Hepatocyte (in vitro differentiated cells): ENCODE results near the gene GCG. TPM values are rescaled to one million over a fixed set of nuclear protein-coding genes. Genes with fewer than 3 reads are reported as not detected.

Source experiments
- DNase-seq: peaks from one replicate; pipeline ENCODE4 v3.0.0-alpha.2; 2016; ENCODE audit warnings: low spot score
- H2AFZ ChIP-seq: fragments of 200-600 bp; sonication (generic); 2 replicates; pipeline ENCODE4 v1.6.0; 2016; ENCODE audit warnings: antibody characterized with exemption, mild to moderate bottlenecking
- H3K27ac ChIP-seq: fragments of 200-600 bp; sonication (generic); 2 replicates; pipeline ENCODE4 v1.5.1; 2016; ENCODE audit warnings: mild to moderate bottlenecking
- H3K27me3 ChIP-seq: fragments of 200-600 bp; sonication (generic); 2 replicates; pipeline ENCODE4 v1.6.1; 2016
- H3K36me3 ChIP-seq: fragments of 200-600 bp; sonication (generic); replicated peaks from 2 replicates; pipeline ENCODE4 v1.5.1; 2016; ENCODE audit warnings: low read depth; ENCODE audit not compliant: insufficient read depth
- H3K4me1 ChIP-seq: fragments of 200-600 bp; sonication (generic); 2 replicates; pipeline ENCODE4 v1.5.1; 2016; ENCODE audit warnings: mild to moderate bottlenecking, moderate library complexity; ENCODE audit not compliant: insufficient read depth
- H3K4me2 ChIP-seq: fragments of 200-600 bp; sonication (generic); 2 replicates; pipeline ENCODE4 v1.6.0; 2016
- H3K4me3 ChIP-seq: fragments of 200-600 bp; sonication (generic); 2 replicates; pipeline ENCODE4 v1.5.1; 2016; ENCODE audit warnings: mild to moderate bottlenecking
- H3K79me2 ChIP-seq: fragments of 200-600 bp; sonication (generic); 2 replicates; pipeline ENCODE4 v1.6.0; 2017; ENCODE audit warnings: mild to moderate bottlenecking
- H3K9me2 ChIP-seq: fragments of 200-600 bp; sonication (generic); replicated peaks from 2 replicates; pipeline ENCODE4 v1.6.0; 2017; ENCODE audit warnings: mild to moderate bottlenecking; ENCODE audit not compliant: insufficient read depth
- H3K9me3 ChIP-seq: fragments of 200-600 bp; sonication (generic); 2 replicates; pipeline ENCODE4 v1.5.1; 2016; ENCODE audit warnings: low read depth, mild to moderate bottlenecking
- H4K20me1 ChIP-seq: fragments of 200-600 bp; sonication (generic); 2 replicates; pipeline ENCODE4 v1.6.0; 2016; ENCODE audit warnings: mild to moderate bottlenecking; ENCODE audit not compliant: insufficient read depth, poor library complexity, severe bottlenecking
- EZH2 ChIP-seq: fragments of 200-600 bp; sonication (generic); IDR thresholded peaks from 2 replicates; pipeline ENCODE4 v1.6.1; 2016; ENCODE audit warnings: antibody characterized with exemption, mild to moderate bottlenecking, borderline replicate concordance
- EZH2phosphoT487 ChIP-seq: fragments of 200-600 bp; sonication (generic); IDR thresholded peaks from one replicate; pipeline ENCODE4 v1.6.1; 2018; ENCODE audit warnings: antibody characterized with exemption, mild to moderate bottlenecking, low read depth, moderate library complexity; ENCODE audit not compliant: unreplicated experiment, severe bottlenecking
- WGBS: methylation state at CpG from one replicate; pipeline ENCODE4 v1.1.6; 2016; ENCODE audit warnings: low lambda C conversion rate; ENCODE audit errors: missing lambda C conversion rate; 5-methylcytosine and 5-hydroxymethylcytosine counted together
- polyA plus RNA-seq: library from polyadenylated mRNA; unstranded; fragments of >200 nt; fragmentation: Nextera tagmentation; extraction: Ambion mirVana; gene quantifications from 2 replicates; pipeline ENCODE4 v1.2.1, GENCODE V29; 2016
- total RNA-seq: library from RNA; depleted of rRNA; stranded (reverse); fragments of >200 nt; gene quantifications from 2 replicates; pipeline ENCODE4 v1.2.3, GENCODE V29; 2014
- TF ChIP-seq, protein P1 (sequence below): fragments of 200-600 bp; sonication (generic); IDR thresholded peaks from 2 replicates; pipeline ENCODE4 v1.5.1; 2016; ENCODE audit warnings: antibody characterized with exemption, mild to moderate bottlenecking; ENCODE audit not compliant: poor library complexity

Gene GCG
- total and polyA plus RNA-seq, 2 experiments from 2014 or later: 19.8 to 100 TPM

DNA sequence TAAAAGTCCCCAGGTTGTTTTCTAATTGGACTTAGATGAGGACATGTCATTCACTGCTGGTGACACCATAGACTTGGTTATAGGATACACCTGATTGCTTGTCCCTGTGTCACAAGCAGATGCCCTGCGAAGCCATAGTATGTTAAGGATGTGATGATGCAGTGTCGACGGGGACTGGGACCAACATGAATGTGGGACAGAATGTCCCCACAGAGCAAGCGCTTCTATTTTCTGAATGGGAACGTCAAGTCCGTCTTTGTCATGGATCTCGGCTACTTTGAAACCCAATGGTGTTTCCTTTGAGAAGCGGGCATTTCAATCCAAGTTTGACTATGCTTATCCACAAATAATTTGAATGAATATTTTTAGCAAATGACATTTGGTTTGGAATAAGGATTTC, 2.1 kb downstream of the GCG start:
- TF ChIP-seq EZH2phosphoT487 (no peak), EZH2 (no peak)
- TF ChIP-seq, protein P1, sequence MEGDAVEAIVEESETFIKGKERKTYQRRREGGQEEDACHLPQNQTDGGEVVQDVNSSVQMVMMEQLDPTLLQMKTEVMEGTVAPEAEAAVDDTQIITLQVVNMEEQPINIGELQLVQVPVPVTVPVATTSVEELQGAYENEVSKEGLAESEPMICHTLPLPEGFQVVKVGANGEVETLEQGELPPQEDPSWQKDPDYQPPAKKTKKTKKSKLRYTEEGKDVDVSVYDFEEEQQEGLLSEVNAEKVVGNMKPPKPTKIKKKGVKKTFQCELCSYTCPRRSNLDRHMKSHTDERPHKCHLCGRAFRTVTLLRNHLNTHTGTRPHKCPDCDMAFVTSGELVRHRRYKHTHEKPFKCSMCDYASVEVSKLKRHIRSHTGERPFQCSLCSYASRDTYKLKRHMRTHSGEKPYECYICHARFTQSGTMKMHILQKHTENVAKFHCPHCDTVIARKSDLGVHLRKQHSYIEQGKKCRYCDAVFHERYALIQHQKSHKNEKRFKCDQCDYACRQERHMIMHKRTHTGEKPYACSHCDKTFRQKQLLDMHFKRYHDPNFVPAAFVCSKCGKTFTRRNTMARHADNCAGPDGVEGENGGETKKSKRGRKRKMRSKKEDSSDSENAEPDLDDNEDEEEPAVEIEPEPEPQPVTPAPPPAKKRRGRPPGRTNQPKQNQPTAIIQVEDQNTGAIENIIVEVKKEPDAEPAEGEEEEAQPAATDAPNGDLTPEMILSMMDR: no peak
- peaks cover 12% of the 10 kb centered on the region for H3K27me3 ChIP-seq

DNA sequence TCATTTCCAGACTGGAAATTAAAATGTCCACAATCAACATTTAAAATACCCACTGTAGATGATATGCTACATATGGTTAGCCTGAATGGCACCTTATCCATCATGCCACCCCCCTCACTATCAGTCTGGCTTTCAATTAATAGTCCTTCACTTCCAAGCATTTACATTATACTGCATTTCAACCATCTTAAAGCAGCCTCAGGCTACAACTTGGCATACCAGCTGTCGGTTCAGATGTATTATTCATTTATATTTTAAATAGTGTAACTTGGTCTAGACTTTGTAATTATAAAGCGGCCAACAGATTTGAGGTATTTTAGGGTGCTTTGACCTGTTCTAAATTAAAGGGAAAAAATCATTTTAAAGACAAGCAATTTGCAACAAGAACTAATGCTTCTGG, 2.6 kb downstream of the GCG start:
- no peaks in the 10 kb centered on the region for H3K9me3 ChIP-seq
- H2AFZ ChIP-seq: no peak overlapping the region
- WGBS: 67% methylated on average over 2 of the region's 2 CpGs
- no peaks in the 10 kb centered on the region for H3K36me3 ChIP-seq
- H3K79me2 ChIP-seq: no peaks in the 10 kb centered on the region
- H3K27ac ChIP-seq: no peak overlapping the region
- peaks cover 10% of the 10 kb centered on the region for H3K27me3 ChIP-seq
- H4K20me1 ChIP-seq: no peaks in the 10 kb centered on the region
- H3K4me3 ChIP-seq: no peak overlapping the region
- H3K9me2 ChIP-seq: no peaks in the 10 kb centered on the region
- no peaks in the 10 kb centered on the region for H3K4me1 ChIP-seq
- TF ChIP-seq EZH2phosphoT487 (no peak), EZH2 (no peak)
- TF ChIP-seq, protein P1: no peak
- DNase-seq: no peak
- no peak overlapping the region for H3K4me2 ChIP-seq

More for the DNA sequence above, 2.1 kb downstream of the GCG start:
- no peak for DNase-seq
- Histone ChIP-seq H3K4me2 (no peak overlapping the region), H3K9me3 (no peaks in the 10 kb centered on the region), H3K79me2 (no peaks in the 10 kb centered on the region), H3K9me2 (no peaks in the 10 kb centered on the region), H3K36me3 (no peaks in the 10 kb centered on the region), H2AFZ (no peak overlapping the region), H3K4me1 (no peaks in the 10 kb centered on the region), H3K27ac (no peak overlapping the region), H3K4me3 (no peak overlapping the region), H4K20me1 (no peaks in the 10 kb centered on the region)
- 79% methylated on average over 8 of the region's 8 CpGs for WGBS

GRCh38 chr2:162148956-162149355, 3.1 kb downstream of the GCG start:
- 64% methylated on average over 3 of the region's 3 CpGs for WGBS
- peaks cover 10% of the 10 kb centered on the region for H3K27me3 ChIP-seq
- H3K36me3 ChIP-seq: no peaks in the 10 kb centered on the region
- no peak for DNase-seq
- no peak overlapping the region for H3K27ac ChIP-seq
- TF ChIP-seq EZH2: no peak
- no peak for TF ChIP-seq EZH2phosphoT487
- TF ChIP-seq, protein P1: no peak
- H3K9me2 ChIP-seq: no peaks in the 10 kb centered on the region
- H4K20me1 ChIP-seq: no peaks in the 10 kb centered on the region
- no peaks in the 10 kb centered on the region for H3K4me1 ChIP-seq
- H3K9me3 ChIP-seq: no peaks in the 10 kb centered on the region
- H2AFZ ChIP-seq: no peak overlapping the region
- H3K4me2 ChIP-seq: no peak overlapping the region
- no peak overlapping the region for H3K4me3 ChIP-seq
- H3K79me2 ChIP-seq: no peaks in the 10 kb centered on the region

DNA sequence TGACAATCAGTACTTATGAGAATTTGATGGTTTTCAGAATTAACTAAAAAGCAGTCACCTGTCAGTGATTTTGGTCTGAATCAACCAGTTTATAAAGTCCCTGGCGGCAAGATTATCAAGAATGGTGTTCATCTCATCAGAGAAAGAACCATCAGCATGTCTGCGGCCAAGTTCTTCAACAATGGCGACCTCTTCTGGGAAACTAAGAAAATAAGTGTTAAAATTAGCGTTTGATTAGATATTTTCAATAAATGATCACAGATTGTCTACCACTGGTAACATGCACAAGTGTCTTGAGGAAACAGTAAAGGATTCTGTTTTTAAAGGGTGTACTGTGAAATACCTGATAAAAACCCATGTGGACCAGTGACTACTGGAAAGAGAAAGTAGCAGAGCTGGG, 8.1 kb downstream of the GCG start:
- H3K36me3 ChIP-seq: no peaks in the 10 kb centered on the region
- TF ChIP-seq EZH2phosphoT487: no peak
- TF ChIP-seq EZH2: no peak
- TF ChIP-seq, protein P1: no peak

More for the DNA sequence above, 8.1 kb downstream of the GCG start:
- Histone ChIP-seq H3K27ac (no peak overlapping the region), H3K9me3 (no peaks in the 10 kb centered on the region), H4K20me1 (no peaks in the 10 kb centered on the region), H3K27me3 (no peaks in the 10 kb centered on the region), H3K9me2 (no peaks in the 10 kb centered on the region), H3K4me2 (no peak overlapping the region), H3K79me2 (no peaks in the 10 kb centered on the region), H3K4me1 (no peaks in the 10 kb centered on the region), H2AFZ (no peak overlapping the region), H3K4me3 (no peak overlapping the region)
- 71% methylated on average over 4 of the region's 4 CpGs for WGBS
- no peak for DNase-seq
